ENCODE data around the gene MSMP. TPM values are rescaled to one million over a fixed set of nuclear protein-coding genes. Genes with fewer than 3 reads are reported as not detected.

The MSMP gene
- total RNA-seq, 1 donor from 2014 or later = 23.2 TPM

Other genes with a start within 250 kb of the MSMP start
- gene TESK1, start 149.0 kb downstream of the MSMP start, total RNA-seq = 4.3 and 6.9 TPM in 2 replicates
- 0.07 TPM in 1 of 2 replicates, not detected in the other for gene CD72, start 135.9 kb downstream of the MSMP start, total RNA-seq
- gene SIT1, start 103.3 kb downstream of the MSMP start, total RNA-seq = not detected in 2 replicates
- 22,365 and 32,732 TPM in 2 replicates for gene RMRP, start 96.3 kb downstream of the MSMP start, total RNA-seq
- gene CCDC107, start 96.0 kb downstream of the MSMP start, total RNA-seq = 10.6 and 11.7 TPM in 2 replicates
- 0.86 and 2.0 TPM in 2 replicates for gene ARHGEF39, start 89.1 kb downstream of the MSMP start, total RNA-seq
- gene CA9, start 80.3 kb downstream of the MSMP start, total RNA-seq = 0.40 TPM in 1 of 2 replicates, not detected in the other
- gene TPM2, start 64.4 kb downstream of the MSMP start, total RNA-seq = 119 and 221 TPM in 2 replicates
- 314 and 379 TPM in 2 replicates for gene TLN1, start 22.1 kb downstream of the MSMP start, total RNA-seq
- 45.2 and 58.0 TPM in 2 replicates for gene CREB3, start 21.6 kb downstream of the MSMP start, total RNA-seq
- gene GBA2, start 5.0 kb downstream of the MSMP start, total RNA-seq = 64.7 and 64.9 TPM in 2 replicates
- 11.9 and 13.2 TPM in 2 replicates for gene RGP1, start 5.0 kb downstream of the MSMP start, total RNA-seq
- 8.1 and 12.3 TPM in 2 replicates for gene NPR2, start 37.3 kb upstream of the MSMP start, total RNA-seq
- gene SPAG8, start 58.0 kb upstream of the MSMP start, total RNA-seq = 0.20 and 0.25 TPM in 2 replicates
- gene HINT2, start 60.8 kb upstream of the MSMP start, total RNA-seq = 23.9 and 24.1 TPM in 2 replicates
- gene FAM221B, start 74.5 kb upstream of the MSMP start, total RNA-seq = not detected in 2 replicates
- 0.35 and 0.59 TPM in 2 replicates for gene TMEM8B, start 75.0 kb upstream of the MSMP start, total RNA-seq
- not detected in 2 replicates for gene OR13J1, start 116.1 kb upstream of the MSMP start, total RNA-seq
- 2.4 and 5.6 TPM in 2 replicates for gene HRCT1, start 151.9 kb upstream of the MSMP start, total RNA-seq
- gene SPAAR, start 155.2 kb upstream of the MSMP start, total RNA-seq = 7.5 and 11.7 TPM in 2 replicates
- gene OR2S2, start 203.9 kb upstream of the MSMP start, total RNA-seq = not detected in 2 replicates